A549 treated with GW870086 at 1 μM for 4 hours (cell line): Measurements from ENCODE around the gene SPRN. TPM values are rescaled to one million over a fixed set of nuclear protein-coding genes. Genes with fewer than 3 reads are reported as not detected.

Experiments used
- total RNA-seq: library from RNA; stranded (reverse); fragments of 200-300 nt; extraction: Qiagen RNA extraction; gene quantifications from 5 replicates; pipeline ENCODE4 v1.2.3, GENCODE V29; 2022; ENCODE audit warnings: low read depth

The SPRN gene
- 0.18 to 0.47 TPM (median 0.25 TPM) in 5 replicates for total RNA-seq

GRCh38 chr10:133424601-133425000, at the start of gene SPRN:
Gene SPRN (minus strand): TSS chr10:133424625. CDS start chr10:133423681, 944 bp downstream.

DNA sequence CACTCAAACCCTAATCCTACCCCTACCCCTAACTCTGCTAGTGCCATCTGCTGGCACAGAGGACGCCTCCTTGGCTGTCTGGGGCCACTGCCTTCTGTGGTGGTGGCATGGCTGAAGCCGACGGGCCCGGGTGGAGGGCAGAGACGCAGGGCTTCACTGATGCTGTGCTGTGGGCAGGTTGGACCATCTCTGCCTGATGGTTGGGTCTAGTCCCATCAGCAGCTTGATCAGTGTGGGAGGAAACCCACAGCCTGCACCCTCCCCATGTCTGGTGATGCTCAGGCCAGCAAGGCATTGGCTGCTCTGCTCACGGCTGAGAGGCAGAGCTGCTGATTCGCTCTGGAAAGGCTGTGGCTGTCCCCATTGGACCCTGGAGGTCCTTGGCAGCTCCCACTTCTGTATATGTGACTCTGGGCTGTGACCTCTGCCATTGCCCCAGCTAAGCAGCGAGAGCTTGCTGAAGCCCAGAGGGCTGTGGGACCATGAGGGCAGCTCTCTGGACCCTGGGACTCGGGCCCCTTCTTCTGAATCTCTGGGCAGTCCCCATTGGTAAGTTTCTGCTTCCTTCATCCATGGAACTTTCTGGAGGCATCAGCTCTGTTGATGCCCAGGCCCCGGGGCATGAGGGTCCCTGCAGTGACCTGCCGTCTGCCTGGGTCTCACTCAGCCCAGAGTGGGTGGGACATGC, 29.2 kb upstream of the SPRN start, which contains the start of gene SCART1:
SCART1 (plus strand) TSS at position 430 of the 688 bp plus-strand sequence; CDS start at position 483, 53 bp downstream.

DNA sequence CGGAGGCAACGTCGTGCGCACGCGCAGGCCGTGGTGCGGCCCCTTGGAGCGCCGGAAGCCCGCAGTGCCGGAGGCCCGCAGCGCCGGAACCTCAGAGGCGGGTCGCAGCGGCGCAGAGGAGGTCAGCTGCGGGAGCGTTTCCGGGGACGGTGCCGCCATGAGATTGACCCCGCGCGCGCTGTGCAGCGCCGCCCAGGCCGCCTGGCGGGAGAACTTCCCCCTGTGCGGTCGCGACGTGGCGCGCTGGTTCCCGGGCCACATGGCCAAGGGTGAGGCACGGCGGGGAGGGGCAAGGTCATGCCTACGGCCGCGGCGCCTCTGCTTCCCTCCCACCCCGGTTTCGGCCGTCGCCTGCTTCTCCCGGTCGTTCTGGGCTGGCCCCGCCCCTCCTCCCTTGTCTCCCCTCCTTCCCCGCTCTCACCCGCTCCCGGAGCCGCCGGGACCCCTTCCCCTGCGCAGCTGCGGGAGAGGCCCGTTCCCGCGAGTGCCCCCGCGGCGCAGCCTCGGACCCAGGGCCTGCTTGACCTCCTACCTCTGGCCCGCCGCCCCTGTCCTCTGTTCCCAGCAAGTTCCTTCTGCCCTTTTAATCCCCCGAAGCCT, 30.3 kb downstream of the SPRN start, which contains the start of gene MTG1:
MTG1 (plus strand) TSS at position 94 of the 600 bp plus-strand sequence; CDS start at position 158, 64 bp downstream.

GRCh38 chr10:133379152-133379800, 45.1 kb downstream of the SPRN start, which contains the start of gene PAOX:
Gene PAOX (plus strand): TSS chr10:133379262. CDS start chr10:133379317, 55 bp downstream.

DNA sequence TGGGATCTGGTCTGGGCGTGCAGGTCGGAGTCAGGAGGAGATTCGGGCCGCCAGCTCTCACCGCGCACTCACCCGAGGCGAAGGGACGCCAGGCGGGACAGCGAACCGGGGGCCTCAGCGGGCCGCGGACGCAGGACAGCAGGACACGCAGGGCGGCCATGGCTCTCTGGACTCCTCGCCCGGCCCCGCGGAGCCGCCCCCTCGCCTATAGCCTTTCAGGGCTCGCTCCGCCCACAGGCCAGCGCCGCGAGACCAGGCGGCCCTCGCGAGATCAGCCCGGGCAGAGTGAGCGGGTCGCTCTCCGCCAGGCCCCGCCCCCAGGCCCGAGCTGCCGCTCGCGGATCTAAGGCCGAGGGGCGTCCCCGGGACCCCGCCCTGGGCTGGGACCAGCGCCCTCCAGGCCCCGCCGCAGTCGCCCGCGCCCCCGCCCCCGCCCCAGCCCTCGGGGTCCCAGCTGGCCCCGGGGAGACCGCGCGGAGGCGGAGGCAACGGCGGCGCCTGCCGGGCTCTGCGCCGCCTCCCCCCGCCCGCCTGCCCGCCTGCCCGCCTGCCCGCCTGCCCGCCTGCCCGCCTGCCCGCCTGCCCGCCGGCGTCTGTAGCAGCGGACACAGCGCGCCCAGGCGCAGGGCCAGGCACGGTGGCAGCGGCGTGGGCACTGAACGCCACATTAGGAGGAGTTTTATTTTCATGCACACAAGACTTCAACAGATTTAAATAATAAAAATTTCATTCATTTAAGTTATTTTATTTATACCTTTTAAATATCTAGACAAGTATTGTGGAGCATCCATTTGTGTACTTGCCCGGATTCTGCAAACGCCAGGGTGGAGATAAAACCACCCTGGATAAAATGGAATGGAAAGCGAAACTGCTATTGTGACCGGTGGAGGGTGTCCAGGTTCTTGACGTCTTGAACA, 51.0 kb downstream of the SPRN start, which contains the start of gene ECHS1:
ECHS1 (minus strand) TSS at position 181 of the 917 bp plus-strand sequence; CDS start at position 160, 21 bp downstream.

Other genes with a start within 250 kb of the SPRN start
- gene UTF1, start 194.4 kb downstream of the SPRN start, total RNA-seq = 0.12 TPM in 1 of 5 replicates, not detected in the others
- 0.05 TPM in 1 of 5 replicates, not detected in the others for gene VENTX, start 186.8 kb downstream of the SPRN start, total RNA-seq
- gene ADAM8, start 147.8 kb downstream of the SPRN start, total RNA-seq = 2.4 to 4.5 TPM (median 3.8 TPM) in 5 replicates
- gene TUBGCP2, start 115.8 kb downstream of the SPRN start, total RNA-seq = 31.7 to 47.6 TPM (median 43.1 TPM) in 5 replicates
- 57.9 to 86.6 TPM (median 68.6 TPM) in 5 replicates for gene ZNF511, start 115.7 kb downstream of the SPRN start, total RNA-seq
- 0.46 to 0.95 TPM (median 0.69 TPM) in 5 replicates for gene CALY, start 87.7 kb downstream of the SPRN start, total RNA-seq
- gene PRAP1, start 77.3 kb downstream of the SPRN start, total RNA-seq = not detected in 5 replicates
- 14.1 to 16.7 TPM (median 15.8 TPM) in 5 replicates for gene FUOM, start 66.6 kb downstream of the SPRN start, total RNA-seq
- gene ECHS1, start 51.3 kb downstream of the SPRN start, total RNA-seq = 134 to 161 TPM (median 147 TPM) in 5 replicates
- gene PAOX, start 45.4 kb downstream of the SPRN start, total RNA-seq = 1.4 to 2.1 TPM (median 1.8 TPM) in 5 replicates
- gene MTG1, start 30.5 kb downstream of the SPRN start, total RNA-seq = 42.3 to 53.4 TPM (median 50.6 TPM) in 5 replicates
- 0.15 to 0.34 TPM (median 0.21 TPM) in 4 of 5 replicates, not detected in the other for gene SCART1, start 29.3 kb upstream of the SPRN start, total RNA-seq
- gene CYP2E1, start 102.7 kb upstream of the SPRN start, total RNA-seq = 0.16 to 0.32 TPM (median 0.28 TPM) in 4 of 5 replicates, not detected in the other
- not detected in 5 replicates for gene SYCE1, start 141.0 kb upstream of the SPRN start, total RNA-seq
- 0.06 to 0.39 TPM in 2 of 5 replicates, not detected in the others for gene FRG2B, start 202.2 kb upstream of the SPRN start, total RNA-seq